ENCODE measurements around the gene ZC2HC1B.
A peak's percentile ranks its signal among the peaks of the same experiment; 100 is the strongest.

Gene ZC2HC1B

DNA sequence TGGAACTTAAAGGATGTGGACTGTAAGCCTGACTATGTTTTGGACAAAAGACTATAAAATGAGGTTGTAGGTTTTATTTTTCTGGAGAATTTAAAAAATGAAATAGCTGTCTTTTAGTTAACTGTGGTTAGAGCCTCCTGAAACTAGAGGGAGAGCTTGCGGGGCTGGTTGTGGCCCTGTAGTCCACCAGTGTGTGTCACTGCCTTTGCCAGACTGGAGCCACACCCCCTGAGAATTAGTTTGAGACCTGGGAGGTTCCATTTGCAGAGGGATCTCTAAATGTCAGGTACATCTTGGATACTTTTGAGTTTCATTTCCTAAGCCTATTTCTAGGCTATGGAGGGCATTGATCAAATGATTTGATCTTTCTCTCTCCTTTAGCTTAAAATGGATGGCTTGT is 20.8 kb downstream of the ZC2HC1B start:
- H3K18ac ChIP-seq (ENCODE audit: low read length), result no peak overlapping the region
- no peak overlapping the region for H3K4ac ChIP-seq (ENCODE audit: low read length)
- H2BK12ac ChIP-seq (ENCODE audit: low read length), result no peak overlapping the region
- H2AFZ ChIP-seq (ENCODE audit: low read length), result no peak overlapping the region
- H3K4me2 ChIP-seq (ENCODE audit: insufficient read depth, low read length, poor library complexity, severe bottlenecking), result no peak overlapping the region
- H3K4me3 ChIP-seq (ENCODE audit: low read length in 2 of 2), result no peak overlapping the region
- no peak overlapping the region for H2BK15ac ChIP-seq (ENCODE audit: low read length)
- no peak overlapping the region for H2AK5ac ChIP-seq (ENCODE audit: low read depth, low read length)
- H3K4me1 ChIP-seq (ENCODE audit: control insufficient read depth in 2 of 2, insufficient read depth in 1 of 2, low read depth in 1 of 2, low read length in 2 of 2), result no peaks in the 10 kb centered on the region
- no peaks in the 10 kb centered on the region for H3K9me3 ChIP-seq (replicated peaks in 1 of 2; ENCODE audit: control insufficient read depth in 2 of 2, insufficient read depth in 1 of 2, low read depth in 1 of 2, low read length in 2 of 2)
- H3K79me1 ChIP-seq (ENCODE audit: low read depth, low read length), result no peaks in the 10 kb centered on the region
- H3K27ac ChIP-seq (replicated peaks; ENCODE audit: low read length), result no peak overlapping the region
- no peak overlapping the region for H4K91ac ChIP-seq (ENCODE audit: low read depth, low read length, poor library complexity)
- H2BK120ac ChIP-seq (ENCODE audit: low read depth, low read length), result no peak overlapping the region
- no peak overlapping the region for H2BK5ac ChIP-seq (ENCODE audit: low read length)
- H3K9ac ChIP-seq (ENCODE audit: low read depth, low read length, poor library complexity), result no peak overlapping the region
- no CpG with 5 or more reads among the region's 1 CpG for WGBS, 2 donors (ENCODE audit: extremely low coverage in 2 of 2, insufficient read length in 2 of 2, insufficient replicate concordance in 1 of 2)
- no peak for DNase-seq (ENCODE audit: low spot score)
- H4K8ac ChIP-seq (ENCODE audit: low read depth, low read length), result no peak overlapping the region
- no peak overlapping the region for H3K23ac ChIP-seq (ENCODE audit: low read depth, low read length, poor library complexity)
- no peaks in the 10 kb centered on the region for H3K36me3 ChIP-seq (replicated peaks in 1 of 2; ENCODE audit: control insufficient read depth in 2 of 2, insufficient read depth in 2 of 2, low read length in 2 of 2)
- H3K27me3 ChIP-seq (ENCODE audit: control insufficient read depth in 3 of 3, insufficient read depth in 3 of 3, low read depth in 1 of 3, low read length in 3 of 3), result no peaks in the 10 kb centered on the region
- H3K14ac ChIP-seq (ENCODE audit: low read length), result no peak overlapping the region

GRCh38 chr6:143894655-143895054 is 30.4 kb downstream of the ZC2HC1B start:
- Histone ChIP-seq H2BK15ac (ENCODE audit: low read length) (no peak overlapping the region), H4K91ac (ENCODE audit: low read depth, low read length, poor library complexity) (no peak overlapping the region), H2BK120ac (ENCODE audit: low read depth, low read length) (no peak overlapping the region), H3K9ac (ENCODE audit: low read depth, low read length, poor library complexity) (no peak overlapping the region), H3K9me3 (replicated peaks in 1 of 2; ENCODE audit: control insufficient read depth in 2 of 2, insufficient read depth in 1 of 2, low read depth in 1 of 2, low read length in 2 of 2) (no peaks in the 10 kb centered on the region), H3K18ac (ENCODE audit: low read length) (no peak overlapping the region), H3K4ac (ENCODE audit: low read length) (no peak overlapping the region), H3K36me3 (replicated peaks in 1 of 2; ENCODE audit: control insufficient read depth in 2 of 2, insufficient read depth in 2 of 2, low read length in 2 of 2) (no peaks in the 10 kb centered on the region), H3K4me3 (ENCODE audit: low read length in 2 of 2) (no peak overlapping the region), H3K4me1 (ENCODE audit: control insufficient read depth in 2 of 2, insufficient read depth in 1 of 2, low read depth in 1 of 2, low read length in 2 of 2) (no peaks in the 10 kb centered on the region), H3K27ac (replicated peaks; ENCODE audit: low read length) (no peak overlapping the region), H2AFZ (ENCODE audit: low read length) (no peak overlapping the region), H3K27me3 (ENCODE audit: control insufficient read depth in 3 of 3, insufficient read depth in 3 of 3, low read depth in 1 of 3, low read length in 3 of 3) (no peaks in the 10 kb centered on the region), H3K4me2 (ENCODE audit: insufficient read depth, low read length, poor library complexity, severe bottlenecking) (no peak overlapping the region), H3K79me1 (ENCODE audit: low read depth, low read length) (no peaks in the 10 kb centered on the region), H2BK12ac (ENCODE audit: low read length) (no peak overlapping the region), H3K23ac (ENCODE audit: low read depth, low read length, poor library complexity) (no peak overlapping the region), H2BK5ac (ENCODE audit: low read length) (no peak overlapping the region), H4K8ac (ENCODE audit: low read depth, low read length) (no peak overlapping the region), H3K14ac (ENCODE audit: low read length) (no peak overlapping the region), H2AK5ac (ENCODE audit: low read depth, low read length) (no peak overlapping the region)
- no peak for DNase-seq (ENCODE audit: low spot score)
- no CpG with 5 or more reads among the region's 1 CpG for WGBS, 2 donors (ENCODE audit: extremely low coverage in 2 of 2, insufficient read length in 2 of 2, insufficient replicate concordance in 1 of 2)

- H3K9ac ChIP-seq (ENCODE audit: low read depth, low read length, poor library complexity), result no peak overlapping the region
- no peak overlapping the region for H2BK5ac ChIP-seq (ENCODE audit: low read length)
- no peak overlapping the region for H2BK15ac ChIP-seq (ENCODE audit: low read length)
- no peaks in the 10 kb centered on the region for H3K4me1 ChIP-seq (ENCODE audit: control insufficient read depth in 2 of 2, insufficient read depth in 1 of 2, low read depth in 1 of 2, low read length in 2 of 2)
- H3K23ac ChIP-seq (ENCODE audit: low read depth, low read length, poor library complexity), result no peak overlapping the region
- H3K27me3 ChIP-seq (ENCODE audit: control insufficient read depth in 3 of 3, insufficient read depth in 3 of 3, low read depth in 1 of 3, low read length in 3 of 3), result no peaks in the 10 kb centered on the region
- H2AFZ ChIP-seq (ENCODE audit: low read length), result peak overlapping the region; percentile 37
- no peak overlapping the region for H3K14ac ChIP-seq (ENCODE audit: low read length)
- no peak overlapping the region for H2BK120ac ChIP-seq (ENCODE audit: low read depth, low read length)
- H3K4me2 ChIP-seq (ENCODE audit: insufficient read depth, low read length, poor library complexity, severe bottlenecking), result no peak overlapping the region
- H3K79me1 ChIP-seq (ENCODE audit: low read depth, low read length), result no peaks in the 10 kb centered on the region
- H3K27ac ChIP-seq (replicated peaks; ENCODE audit: low read length), result no peak overlapping the region
- no CpG with 5 or more reads among the region's 3 CpGs for WGBS, 2 donors (ENCODE audit: extremely low coverage in 2 of 2, insufficient read length in 2 of 2, insufficient replicate concordance in 1 of 2)
- no peaks in the 10 kb centered on the region for H3K9me3 ChIP-seq (replicated peaks in 1 of 2; ENCODE audit: control insufficient read depth in 2 of 2, insufficient read depth in 1 of 2, low read depth in 1 of 2, low read length in 2 of 2)
- H3K4me3 ChIP-seq (ENCODE audit: low read length in 2 of 2), result no peak overlapping the region
- H2AK5ac ChIP-seq (ENCODE audit: low read depth, low read length), result no peak overlapping the region
- H3K36me3 ChIP-seq (replicated peaks in 1 of 2; ENCODE audit: control insufficient read depth in 2 of 2, insufficient read depth in 2 of 2, low read length in 2 of 2), result no peaks in the 10 kb centered on the region
- H4K91ac ChIP-seq (ENCODE audit: low read depth, low read length, poor library complexity), result no peak overlapping the region
- no peak overlapping the region for H3K4ac ChIP-seq (ENCODE audit: low read length)
- no peak overlapping the region for H4K8ac ChIP-seq (ENCODE audit: low read depth, low read length)
- DNase-seq (ENCODE audit: low spot score), result no peak
- no peak overlapping the region for H2BK12ac ChIP-seq (ENCODE audit: low read length)
- no peak overlapping the region for H3K18ac ChIP-seq (ENCODE audit: low read length)
These were observed 32.0 kb downstream of the ZC2HC1B start for GRCh38 chr6:143896126-143896860.

- DNase-seq (ENCODE audit: low spot score), result no peak
- no peak overlapping the region for H4K8ac ChIP-seq (ENCODE audit: low read depth, low read length)
- no peak overlapping the region for H3K9ac ChIP-seq (ENCODE audit: low read depth, low read length, poor library complexity)
- no peak overlapping the region for H3K23ac ChIP-seq (ENCODE audit: low read depth, low read length, poor library complexity)
- H3K4ac ChIP-seq (ENCODE audit: low read length), result no peak overlapping the region
- no peak overlapping the region for H2AK5ac ChIP-seq (ENCODE audit: low read depth, low read length)
- no peak overlapping the region for H3K18ac ChIP-seq (ENCODE audit: low read length)
- no peak overlapping the region for H3K27ac ChIP-seq (replicated peaks; ENCODE audit: low read length)
- WGBS, 2 donors (ENCODE audit: extremely low coverage in 2 of 2, insufficient read length in 2 of 2, insufficient replicate concordance in 1 of 2), result no CpG with 5 or more reads among the region's 2 CpGs
- no peaks in the 10 kb centered on the region for H3K9me3 ChIP-seq (replicated peaks in 1 of 2; ENCODE audit: control insufficient read depth in 2 of 2, insufficient read depth in 1 of 2, low read depth in 1 of 2, low read length in 2 of 2)
- no peaks in the 10 kb centered on the region for H3K27me3 ChIP-seq (ENCODE audit: control insufficient read depth in 3 of 3, insufficient read depth in 3 of 3, low read depth in 1 of 3, low read length in 3 of 3)
- H3K4me3 ChIP-seq (ENCODE audit: low read length in 2 of 2), result no peak overlapping the region
- no peak overlapping the region for H4K91ac ChIP-seq (ENCODE audit: low read depth, low read length, poor library complexity)
- H2BK120ac ChIP-seq (ENCODE audit: low read depth, low read length), result no peak overlapping the region
- no peak overlapping the region for H2AFZ ChIP-seq (ENCODE audit: low read length)
- no peaks in the 10 kb centered on the region for H3K4me1 ChIP-seq (ENCODE audit: control insufficient read depth in 2 of 2, insufficient read depth in 1 of 2, low read depth in 1 of 2, low read length in 2 of 2)
- no peaks in the 10 kb centered on the region for H3K79me1 ChIP-seq (ENCODE audit: low read depth, low read length)
- H2BK12ac ChIP-seq (ENCODE audit: low read length), result no peak overlapping the region
- no peak overlapping the region for H3K4me2 ChIP-seq (ENCODE audit: insufficient read depth, low read length, poor library complexity, severe bottlenecking)
- no peaks in the 10 kb centered on the region for H3K36me3 ChIP-seq (replicated peaks in 1 of 2; ENCODE audit: control insufficient read depth in 2 of 2, insufficient read depth in 2 of 2, low read length in 2 of 2)
- no peak overlapping the region for H2BK5ac ChIP-seq (ENCODE audit: low read length)
- no peak overlapping the region for H2BK15ac ChIP-seq (ENCODE audit: low read length)
- H3K14ac ChIP-seq (ENCODE audit: low read length), result no peak overlapping the region
These were observed 36.1 kb downstream of the ZC2HC1B start for GRCh38 chr6:143900358-143900757.
